Loucy (cell line): ENCODE measurements around the gene DCTN5.

ENCODE experiments used
- EZH2phosphoT487 ChIP-seq: fragments of 200-600 bp; IDR thresholded peaks from 2 replicates; pipeline ENCODE4 v1.6.1; 2018; ENCODE audit warnings: antibody characterized with exemption, mild to moderate bottlenecking, moderate library complexity, borderline replicate concordance
- TF ChIP-seq, protein P1 (sequence below): fragments of 200-600 bp; sonication (generic); conservative IDR thresholded peaks from 2 replicates; pipeline ENCODE4 v1.5.1; 2014; ENCODE audit warnings: mild to moderate bottlenecking, antibody characterized with exemption, low read length

- TF ChIP-seq, protein P1, sequence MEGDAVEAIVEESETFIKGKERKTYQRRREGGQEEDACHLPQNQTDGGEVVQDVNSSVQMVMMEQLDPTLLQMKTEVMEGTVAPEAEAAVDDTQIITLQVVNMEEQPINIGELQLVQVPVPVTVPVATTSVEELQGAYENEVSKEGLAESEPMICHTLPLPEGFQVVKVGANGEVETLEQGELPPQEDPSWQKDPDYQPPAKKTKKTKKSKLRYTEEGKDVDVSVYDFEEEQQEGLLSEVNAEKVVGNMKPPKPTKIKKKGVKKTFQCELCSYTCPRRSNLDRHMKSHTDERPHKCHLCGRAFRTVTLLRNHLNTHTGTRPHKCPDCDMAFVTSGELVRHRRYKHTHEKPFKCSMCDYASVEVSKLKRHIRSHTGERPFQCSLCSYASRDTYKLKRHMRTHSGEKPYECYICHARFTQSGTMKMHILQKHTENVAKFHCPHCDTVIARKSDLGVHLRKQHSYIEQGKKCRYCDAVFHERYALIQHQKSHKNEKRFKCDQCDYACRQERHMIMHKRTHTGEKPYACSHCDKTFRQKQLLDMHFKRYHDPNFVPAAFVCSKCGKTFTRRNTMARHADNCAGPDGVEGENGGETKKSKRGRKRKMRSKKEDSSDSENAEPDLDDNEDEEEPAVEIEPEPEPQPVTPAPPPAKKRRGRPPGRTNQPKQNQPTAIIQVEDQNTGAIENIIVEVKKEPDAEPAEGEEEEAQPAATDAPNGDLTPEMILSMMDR: no peak
- no peak for TF ChIP-seq EZH2phosphoT487
These were observed 68.3 kb downstream of the DCTN5 start for GRCh38 chr16:23709536-23709935.
